Hepatocyte (in vitro differentiated cells): ENCODE data around the gene KRT71. TPM values are rescaled to one million over a fixed set of nuclear protein-coding genes. Genes with fewer than 3 reads are reported as not detected.

Experiments
- DNase-seq: peaks from one replicate; pipeline ENCODE4 v3.0.0-alpha.2; 2016; ENCODE audit warnings: low spot score
- H2AFZ ChIP-seq: fragments of 200-600 bp; sonication (generic); 2 replicates; pipeline ENCODE4 v1.6.0; 2016; ENCODE audit warnings: antibody characterized with exemption, mild to moderate bottlenecking
- H3K27ac ChIP-seq: fragments of 200-600 bp; sonication (generic); 2 replicates; pipeline ENCODE4 v1.5.1; 2016; ENCODE audit warnings: mild to moderate bottlenecking
- H3K27me3 ChIP-seq: fragments of 200-600 bp; sonication (generic); 2 replicates; pipeline ENCODE4 v1.6.1; 2016
- H3K36me3 ChIP-seq: fragments of 200-600 bp; sonication (generic); replicated peaks from 2 replicates; pipeline ENCODE4 v1.5.1; 2016; ENCODE audit warnings: low read depth; ENCODE audit not compliant: insufficient read depth
- H3K4me1 ChIP-seq: fragments of 200-600 bp; sonication (generic); 2 replicates; pipeline ENCODE4 v1.5.1; 2016; ENCODE audit warnings: mild to moderate bottlenecking, moderate library complexity; ENCODE audit not compliant: insufficient read depth
- H3K4me2 ChIP-seq: fragments of 200-600 bp; sonication (generic); 2 replicates; pipeline ENCODE4 v1.6.0; 2016
- H3K4me3 ChIP-seq: fragments of 200-600 bp; sonication (generic); 2 replicates; pipeline ENCODE4 v1.5.1; 2016; ENCODE audit warnings: mild to moderate bottlenecking
- H3K79me2 ChIP-seq: fragments of 200-600 bp; sonication (generic); 2 replicates; pipeline ENCODE4 v1.6.0; 2017; ENCODE audit warnings: mild to moderate bottlenecking
- H3K9me2 ChIP-seq: fragments of 200-600 bp; sonication (generic); replicated peaks from 2 replicates; pipeline ENCODE4 v1.6.0; 2017; ENCODE audit warnings: mild to moderate bottlenecking; ENCODE audit not compliant: insufficient read depth
- H3K9me3 ChIP-seq: fragments of 200-600 bp; sonication (generic); 2 replicates; pipeline ENCODE4 v1.5.1; 2016; ENCODE audit warnings: low read depth, mild to moderate bottlenecking
- H4K20me1 ChIP-seq: fragments of 200-600 bp; sonication (generic); 2 replicates; pipeline ENCODE4 v1.6.0; 2016; ENCODE audit warnings: mild to moderate bottlenecking; ENCODE audit not compliant: insufficient read depth, poor library complexity, severe bottlenecking
- CTCF ChIP-seq: fragments of 200-600 bp; sonication (generic); IDR thresholded peaks from 2 replicates; pipeline ENCODE4 v1.5.1; 2016; ENCODE audit warnings: antibody characterized with exemption, mild to moderate bottlenecking; ENCODE audit not compliant: poor library complexity
- EZH2 ChIP-seq: fragments of 200-600 bp; sonication (generic); IDR thresholded peaks from 2 replicates; pipeline ENCODE4 v1.6.1; 2016; ENCODE audit warnings: antibody characterized with exemption, mild to moderate bottlenecking, borderline replicate concordance
- EZH2phosphoT487 ChIP-seq: fragments of 200-600 bp; sonication (generic); IDR thresholded peaks from one replicate; pipeline ENCODE4 v1.6.1; 2018; ENCODE audit warnings: antibody characterized with exemption, mild to moderate bottlenecking, low read depth, moderate library complexity; ENCODE audit not compliant: unreplicated experiment, severe bottlenecking
- WGBS: methylation state at CpG from one replicate; pipeline ENCODE4 v1.1.6; 2016; ENCODE audit warnings: low lambda C conversion rate; ENCODE audit errors: missing lambda C conversion rate; 5-methylcytosine and 5-hydroxymethylcytosine counted together
- polyA plus RNA-seq: library from polyadenylated mRNA; unstranded; fragments of >200 nt; fragmentation: Nextera tagmentation; extraction: Ambion mirVana; gene quantifications from 2 replicates; pipeline ENCODE4 v1.2.1, GENCODE V29; 2016
- total RNA-seq: library from RNA; depleted of rRNA; stranded (reverse); fragments of >200 nt; gene quantifications from 2 replicates; pipeline ENCODE4 v1.2.3, GENCODE V29; 2014

The KRT71 gene
- total and polyA plus RNA-seq, 2 experiments from 2014 or later = not detected

- no peak for TF ChIP-seq EZH2phosphoT487
- TF ChIP-seq CTCF = no peak
- no peak for TF ChIP-seq EZH2
These were observed 20.4 kb upstream of the KRT71 start for GRCh38 chr12:52573306-52573705.

GRCh38 chr12:52570511-52570910, 17.6 kb upstream of the KRT71 start:
- TF ChIP-seq CTCF (no peak), EZH2phosphoT487 (no peak), EZH2 (no peak)
- Histone ChIP-seq H3K36me3 (no peaks in the 10 kb centered on the region), H3K4me1 (no peaks in the 10 kb centered on the region), H3K4me3 (no peak overlapping the region), H3K27ac (no peak overlapping the region), H3K27me3 (peaks cover 10% of the 10 kb centered on the region), H2AFZ (no peak overlapping the region), H4K20me1 (no peaks in the 10 kb centered on the region), H3K4me2 (no peak overlapping the region), H3K79me2 (no peaks in the 10 kb centered on the region), H3K9me3 (no peaks in the 10 kb centered on the region), H3K9me2 (no peaks in the 10 kb centered on the region)
- no peak for DNase-seq
- WGBS = 98% methylated on average over 10 of the region's 10 CpGs

More at GRCh38 chr12:52573306-52573705, 20.4 kb upstream of the KRT71 start:
- H3K27me3 ChIP-seq = peaks cover 2% of the 10 kb centered on the region
- no peak overlapping the region for H3K27ac ChIP-seq
- no peak overlapping the region for H2AFZ ChIP-seq
- 95% methylated on average over 15 of the region's 15 CpGs for WGBS
- H3K9me3 ChIP-seq = no peaks in the 10 kb centered on the region
- no peak overlapping the region for H3K4me3 ChIP-seq
- no peak overlapping the region for H3K4me2 ChIP-seq
- H3K4me1 ChIP-seq = no peaks in the 10 kb centered on the region
- no peaks in the 10 kb centered on the region for H3K9me2 ChIP-seq
- no peaks in the 10 kb centered on the region for H3K36me3 ChIP-seq
- H4K20me1 ChIP-seq = no peaks in the 10 kb centered on the region
- DNase-seq = no peak
- no peaks in the 10 kb centered on the region for H3K79me2 ChIP-seq

GRCh38 chr12:52568111-52568510, 15.2 kb upstream of the KRT71 start:
- DNase-seq = no peak
- Histone ChIP-seq H3K27me3 (peaks cover 19% of the 10 kb centered on the region), H3K36me3 (no peaks in the 10 kb centered on the region), H3K4me1 (no peaks in the 10 kb centered on the region), H3K9me3 (no peaks in the 10 kb centered on the region), H4K20me1 (no peaks in the 10 kb centered on the region), H3K79me2 (no peaks in the 10 kb centered on the region), H3K4me3 (no peak overlapping the region), H3K4me2 (no peak overlapping the region), H3K27ac (no peak overlapping the region), H2AFZ (no peak overlapping the region), H3K9me2 (no peaks in the 10 kb centered on the region)
- TF ChIP-seq EZH2 (no peak), CTCF (no peak), EZH2phosphoT487 (no peak)
- 95% methylated on average over 12 of the region's 12 CpGs for WGBS

- TF ChIP-seq EZH2 (no peak), EZH2phosphoT487 (no peak), CTCF (no peak)
- WGBS = 83% methylated on average over 7 of the region's 8 CpGs
- DNase-seq = no peak
These were observed 13.9 kb upstream of the KRT71 start for GRCh38 chr12:52566847-52567291.

More at GRCh38 chr12:52566847-52567291, 13.9 kb upstream of the KRT71 start:
- no peaks in the 10 kb centered on the region for H3K9me2 ChIP-seq
- H3K36me3 ChIP-seq = no peaks in the 10 kb centered on the region
- no peak overlapping the region for H3K4me2 ChIP-seq
- H3K27me3 ChIP-seq = peaks cover 19% of the 10 kb centered on the region
- H3K9me3 ChIP-seq = no peaks in the 10 kb centered on the region
- H3K4me1 ChIP-seq = no peaks in the 10 kb centered on the region
- no peak overlapping the region for H3K4me3 ChIP-seq
- no peaks in the 10 kb centered on the region for H3K79me2 ChIP-seq
- H2AFZ ChIP-seq = no peak overlapping the region
- H3K27ac ChIP-seq = no peak overlapping the region
- H4K20me1 ChIP-seq = no peaks in the 10 kb centered on the region
